NB4 (cell line): ENCODE measurements around the gene OR4Q3.
"Not testable (repeated sequence)": the region's sequence is repeated elsewhere in the genome, so short reads cannot be mapped to it uniquely, and the experiment has no call there.

Experiments used
- CTCF ChIP-seq: IDR thresholded peaks from one replicate; pipeline ENCODE4 v1.5.1; 2012; ENCODE audit warnings: low read depth, low read length
- MYC ChIP-seq: IDR thresholded peaks from 2 replicates; pipeline ENCODE4 v1.6.1; 2011; ENCODE audit warnings: low read depth, low read length
- POLR2A ChIP-seq: IDR thresholded peaks from 2 replicates; pipeline ENCODE4 v1.6.1; 2011; ENCODE audit warnings: mild to moderate bottlenecking; ENCODE audit not compliant: insufficient read length; ENCODE audit errors: extremely low read depth

- TF ChIP-seq CTCF, POLR2A, MYC: not testable (repeated sequence)
Measured at GRCh38 chr14:19773204-19773603, 29.8 kb downstream of the OR4Q3 start, which contains the start of gene OR4M1.
